IPS-18a (cell line): ENCODE data around the gene LY9.
"Not testable (repeated sequence)": the region's sequence is repeated elsewhere in the genome, so short reads cannot be mapped to it uniquely, and the experiment has no call there.

ENCODE experiments used
- H3K27ac ChIP-seq: one replicate; pipeline ENCODE4 v1.5.1; 2013; ENCODE audit warnings: low read length
- H3K27me3 ChIP-seq: one replicate; pipeline ENCODE4 v1.6.1; 2013; ENCODE audit warnings: mild to moderate bottlenecking, low read length; ENCODE audit not compliant: control insufficient read depth, insufficient read depth
- H3K36me3 ChIP-seq: one replicate; pipeline ENCODE4 v1.6.1; 2013; ENCODE audit warnings: low read depth, low read length; ENCODE audit not compliant: control insufficient read depth
- H3K4me1 ChIP-seq: one replicate; pipeline ENCODE4 v1.6.1; 2013; ENCODE audit warnings: low read depth, low read length; ENCODE audit not compliant: control insufficient read depth
- H3K4me3 ChIP-seq: one replicate; pipeline ENCODE4 v1.5.1; 2013; ENCODE audit warnings: low read length
- H3K9ac ChIP-seq: one replicate; pipeline ENCODE4 v1.6.1; 2013; ENCODE audit warnings: mild to moderate bottlenecking, low read length, moderate library complexity
- H3K9me3 ChIP-seq: one replicate; pipeline ENCODE4 v1.6.1; 2013; ENCODE audit warnings: low read depth, low read length; ENCODE audit not compliant: control insufficient read depth

LY9 gene

DNA sequence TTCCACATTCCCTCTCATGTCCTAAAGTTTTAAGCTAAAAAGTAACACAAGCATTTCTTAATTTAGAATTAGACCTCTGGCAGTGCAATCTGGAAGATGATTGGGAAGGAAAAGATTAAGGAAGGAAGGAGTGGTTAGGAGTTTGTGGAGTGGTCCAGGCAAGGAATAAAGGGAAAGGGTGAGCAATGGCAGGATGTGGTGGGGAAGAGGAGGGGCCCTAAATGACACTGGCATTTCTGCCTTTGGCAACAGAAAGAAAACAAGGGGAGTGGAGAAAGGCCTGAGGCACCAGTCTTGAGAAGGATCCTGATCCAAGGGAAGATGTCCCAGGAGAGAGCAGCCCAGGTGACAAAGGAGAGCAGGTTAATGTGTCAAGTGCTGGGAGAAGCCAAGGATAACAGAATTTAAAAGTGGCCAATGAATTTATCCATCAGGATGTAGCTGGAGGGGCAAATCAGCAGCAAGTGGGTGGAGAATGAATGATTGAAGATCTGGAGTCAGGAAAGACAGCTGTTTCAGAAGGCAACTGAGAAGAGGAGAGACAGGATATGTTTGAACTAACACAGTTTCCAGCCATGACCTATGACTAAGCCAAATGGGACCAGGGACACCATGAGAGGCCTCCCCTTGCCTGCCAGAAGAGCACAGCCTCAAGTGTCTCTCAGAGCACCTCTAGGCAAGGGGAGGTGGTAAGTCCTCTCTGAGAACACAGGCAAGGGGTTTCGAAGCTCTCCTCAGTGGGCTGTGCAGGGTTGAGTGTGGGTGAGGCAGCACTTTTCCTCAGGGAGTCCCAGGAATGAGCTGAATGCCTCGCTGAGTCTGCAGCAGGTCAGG is 20.9 kb upstream of the LY9 start:
- Histone ChIP-seq H3K4me3 (no peak overlapping the region), H3K36me3 (no peaks in the 10 kb centered on the region), H3K4me1 (no peaks in the 10 kb centered on the region), H3K9ac (no peak overlapping the region), H3K9me3 (no peaks in the 10 kb centered on the region), H3K27me3 (no peaks in the 10 kb centered on the region), H3K27ac (no peak overlapping the region)

DNA sequence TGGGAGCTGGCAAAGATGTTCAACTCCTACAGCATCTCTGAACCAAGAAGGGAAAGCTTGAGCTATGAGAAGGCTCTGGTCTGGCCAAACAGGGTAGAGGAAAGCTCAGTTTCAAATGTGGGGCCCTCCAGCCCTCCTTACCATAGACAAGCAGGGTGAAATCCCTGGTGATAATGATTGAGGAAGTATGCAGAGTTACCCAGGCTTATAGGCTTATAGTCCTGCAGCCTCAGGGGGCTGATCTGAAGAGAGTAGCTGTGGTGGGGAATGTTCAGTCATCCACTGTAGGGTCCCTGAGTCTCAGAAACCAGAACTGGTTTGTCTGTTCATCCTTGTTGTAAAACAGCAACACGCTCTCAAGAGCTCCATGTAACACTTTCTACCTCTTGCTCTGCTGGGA is 19.8 kb upstream of the LY9 start:
- H3K27me3 ChIP-seq = no peaks in the 10 kb centered on the region
- H3K27ac ChIP-seq = no peak overlapping the region
- no peak overlapping the region for H3K4me3 ChIP-seq
- H3K9ac ChIP-seq = no peak overlapping the region
- H3K9me3 ChIP-seq = no peaks in the 10 kb centered on the region
- H3K4me1 ChIP-seq = no peaks in the 10 kb centered on the region
- H3K36me3 ChIP-seq = no peaks in the 10 kb centered on the region

DNA sequence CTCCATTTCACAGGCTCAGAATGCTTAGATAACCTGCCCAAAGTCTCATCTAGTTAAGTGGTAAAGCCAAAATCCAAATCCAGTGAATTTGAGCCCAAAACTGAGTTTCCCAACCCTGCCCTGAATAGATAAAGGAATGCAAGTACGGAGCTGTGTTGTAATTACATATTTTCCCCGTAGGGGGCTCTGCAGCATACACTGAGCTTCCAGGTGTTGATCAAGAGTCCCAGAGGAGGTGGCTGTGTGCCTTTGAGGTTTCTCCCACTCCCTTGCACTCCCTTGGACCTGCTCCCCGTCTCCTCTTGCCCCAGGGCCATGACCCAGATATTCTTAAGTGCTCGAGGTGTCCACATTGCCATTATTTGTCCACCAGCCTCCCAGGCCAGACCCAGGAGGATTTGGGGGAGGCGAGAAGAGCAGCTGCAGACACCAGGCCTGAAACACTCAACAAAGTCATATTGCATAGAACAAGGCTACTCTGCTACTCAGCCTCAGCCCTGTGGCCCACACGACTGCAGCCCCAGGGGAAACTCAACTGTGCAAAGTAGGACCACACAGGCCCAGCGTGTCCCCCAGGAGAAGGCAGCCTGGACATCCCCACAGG is 18.4 kb upstream of the LY9 start:
- H3K9ac ChIP-seq = no peak overlapping the region
- H3K36me3 ChIP-seq = no peaks in the 10 kb centered on the region
- no peak overlapping the region for H3K27ac ChIP-seq
- H3K27me3 ChIP-seq = no peaks in the 10 kb centered on the region
- no peaks in the 10 kb centered on the region for H3K4me1 ChIP-seq
- H3K4me3 ChIP-seq = no peak overlapping the region
- no peaks in the 10 kb centered on the region for H3K9me3 ChIP-seq

DNA sequence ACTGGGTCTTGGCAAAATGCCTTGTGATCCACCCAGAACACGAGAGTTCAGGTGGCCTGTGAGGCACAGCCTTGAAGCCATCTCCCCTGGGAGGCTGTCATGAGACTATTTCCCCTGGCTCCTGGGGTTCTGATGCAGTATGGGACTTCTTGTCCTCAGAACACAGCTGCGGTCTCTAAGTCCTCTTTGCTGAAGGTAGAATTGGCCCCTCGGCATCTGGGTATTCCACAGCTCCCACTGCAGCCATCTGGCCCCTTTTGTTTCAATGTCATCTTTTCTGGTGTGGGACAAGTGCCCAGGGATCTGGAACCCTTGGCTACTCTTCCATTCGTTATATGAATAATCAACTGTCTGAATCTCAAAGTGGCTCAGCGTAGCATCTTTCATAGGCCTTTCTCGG is 17.0 kb upstream of the LY9 start:
- no peaks in the 10 kb centered on the region for H3K27me3 ChIP-seq
- no peaks in the 10 kb centered on the region for H3K4me1 ChIP-seq
- no peak overlapping the region for H3K9ac ChIP-seq
- no peak overlapping the region for H3K4me3 ChIP-seq
- H3K9me3 ChIP-seq = no peaks in the 10 kb centered on the region
- no peak overlapping the region for H3K27ac ChIP-seq
- no peaks in the 10 kb centered on the region for H3K36me3 ChIP-seq

DNA sequence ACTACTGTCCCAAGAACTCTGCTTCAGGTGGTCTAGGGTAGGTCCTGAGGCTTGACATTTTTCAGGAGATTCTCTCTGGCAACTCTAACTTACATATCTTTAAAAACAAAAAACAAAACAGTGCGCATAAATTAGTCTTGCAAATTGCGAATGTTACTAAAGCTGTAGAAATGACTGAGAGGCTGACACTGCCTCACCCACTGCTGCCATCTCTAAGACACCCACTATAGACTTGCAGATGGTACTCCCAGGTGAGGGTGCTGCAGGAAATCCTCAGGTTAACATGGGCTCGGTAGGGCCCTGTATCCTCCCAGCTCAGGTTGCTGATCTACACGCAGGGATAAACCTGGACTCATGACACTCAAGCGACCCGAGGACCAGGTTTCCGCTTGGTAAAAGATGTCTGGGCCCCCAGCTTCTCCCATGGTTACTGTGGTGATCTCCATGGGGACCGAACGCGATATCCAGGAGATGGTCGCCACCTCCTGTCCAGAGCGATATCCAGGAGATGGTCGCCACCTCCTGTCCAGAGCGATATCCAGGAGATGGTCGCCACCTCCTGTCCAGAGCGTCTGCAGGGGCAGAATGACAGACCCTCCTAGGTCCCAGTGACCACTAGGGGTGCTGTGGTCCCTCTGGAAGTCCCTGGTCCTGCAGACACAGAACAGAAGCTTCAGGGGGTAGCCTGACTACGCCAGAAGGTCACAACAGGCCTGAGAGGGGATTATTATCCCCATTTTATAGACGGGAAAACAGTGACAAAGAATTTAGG is 16.2 kb upstream of the LY9 start:
- H3K9me3 ChIP-seq = no peaks in the 10 kb centered on the region
- H3K36me3 ChIP-seq = no peaks in the 10 kb centered on the region
- H3K27me3 ChIP-seq = no peaks in the 10 kb centered on the region
- no peak overlapping the region for H3K4me3 ChIP-seq
- H3K27ac ChIP-seq = no peak overlapping the region
- no peaks in the 10 kb centered on the region for H3K4me1 ChIP-seq
- H3K9ac ChIP-seq = no peak overlapping the region

DNA sequence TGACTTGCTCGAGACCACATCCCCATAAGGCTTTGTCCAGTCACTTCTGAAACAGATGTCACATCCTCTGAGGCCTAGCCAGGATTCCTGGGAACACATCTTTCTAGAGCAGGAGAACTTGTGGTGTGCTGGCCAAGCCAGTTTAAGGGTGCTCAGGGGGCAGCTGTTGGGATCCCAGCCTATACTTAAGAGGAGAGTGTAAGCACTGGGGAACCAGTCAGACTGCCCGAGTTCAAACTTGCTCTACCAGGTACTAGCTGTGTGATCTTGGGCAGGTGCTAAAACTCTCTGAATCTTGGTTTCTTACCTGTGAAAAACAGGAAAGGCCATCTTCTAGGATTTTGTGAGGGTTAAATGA is 15.6 kb upstream of the LY9 start:
- Histone ChIP-seq H3K27me3 (no peaks in the 10 kb centered on the region), H3K27ac (no peak overlapping the region), H3K9ac (no peak overlapping the region), H3K36me3 (no peaks in the 10 kb centered on the region), H3K9me3 (no peaks in the 10 kb centered on the region), H3K4me3 (no peak overlapping the region), H3K4me1 (no peaks in the 10 kb centered on the region)

DNA sequence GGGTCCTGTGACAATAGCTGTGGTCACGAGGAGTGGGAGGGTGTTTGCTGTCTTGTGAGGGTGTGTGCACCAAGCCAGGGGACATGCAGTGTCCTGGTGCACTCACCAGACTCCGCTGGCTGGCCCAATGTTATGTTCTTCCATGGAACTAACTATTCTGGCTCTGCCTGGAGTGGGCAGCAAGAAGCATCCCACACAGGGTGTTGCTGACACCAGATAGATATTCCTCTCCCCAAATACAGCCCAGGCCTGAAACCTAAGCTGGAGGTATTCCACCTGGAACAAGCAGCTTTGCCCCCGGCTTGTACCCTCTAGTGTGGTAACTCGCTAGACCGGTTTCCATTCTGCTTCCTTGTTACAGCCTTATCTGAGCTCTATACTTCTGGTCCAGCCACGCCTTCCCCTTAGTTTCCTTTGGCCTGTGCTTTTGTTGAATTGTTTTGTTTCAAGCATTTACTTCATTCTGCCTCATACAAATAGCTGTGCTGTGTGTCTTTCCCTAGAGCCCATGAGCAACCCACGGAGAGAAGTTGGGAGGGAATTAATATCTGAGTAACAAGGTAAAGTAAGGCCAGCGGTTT is 14.7 kb upstream of the LY9 start:
- H3K9me3 ChIP-seq = no peaks in the 10 kb centered on the region
- no peak overlapping the region for H3K4me3 ChIP-seq
- no peak overlapping the region for H3K27ac ChIP-seq
- no peak overlapping the region for H3K9ac ChIP-seq
- no peaks in the 10 kb centered on the region for H3K36me3 ChIP-seq
- no peaks in the 10 kb centered on the region for H3K27me3 ChIP-seq
- no peaks in the 10 kb centered on the region for H3K4me1 ChIP-seq

DNA sequence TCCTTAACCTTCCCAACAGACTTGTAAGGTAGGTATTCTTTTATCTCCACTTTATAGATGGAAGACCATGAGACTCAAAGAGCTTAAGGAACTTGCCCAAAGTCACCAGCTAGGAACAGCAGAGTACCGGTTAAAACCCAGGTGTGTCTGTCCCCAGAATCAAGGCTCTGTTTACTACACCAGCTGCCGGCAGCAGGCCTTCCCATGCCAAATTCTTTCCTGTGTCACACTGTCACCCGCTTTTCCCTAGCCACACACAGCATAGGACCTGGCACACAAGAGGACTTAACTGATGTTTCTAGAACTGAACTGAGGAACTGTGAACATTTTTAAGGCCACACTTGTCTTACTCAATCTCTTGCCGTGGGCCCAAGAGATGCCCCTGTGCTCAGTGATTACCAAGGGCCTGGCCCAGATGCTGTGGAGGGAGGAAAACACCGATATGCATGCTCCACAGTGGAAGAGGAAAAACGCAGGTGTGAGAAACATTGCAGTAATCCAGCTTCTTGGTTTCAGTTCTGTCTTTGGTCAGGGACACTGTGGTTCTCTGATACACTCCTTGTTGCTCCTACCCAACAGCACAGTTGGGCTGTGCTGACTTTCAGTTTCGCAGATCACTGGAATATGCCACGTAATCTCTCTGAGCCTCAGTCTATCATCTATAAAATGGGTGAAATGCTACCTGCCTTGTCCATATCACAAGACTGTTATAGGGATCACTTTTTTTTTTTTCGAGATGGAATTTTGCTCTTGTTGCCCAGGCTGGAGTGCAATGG is 13.9 kb upstream of the LY9 start:
- Histone ChIP-seq H3K27ac (no peak overlapping the region), H3K4me3 (no peak overlapping the region)

DNA sequence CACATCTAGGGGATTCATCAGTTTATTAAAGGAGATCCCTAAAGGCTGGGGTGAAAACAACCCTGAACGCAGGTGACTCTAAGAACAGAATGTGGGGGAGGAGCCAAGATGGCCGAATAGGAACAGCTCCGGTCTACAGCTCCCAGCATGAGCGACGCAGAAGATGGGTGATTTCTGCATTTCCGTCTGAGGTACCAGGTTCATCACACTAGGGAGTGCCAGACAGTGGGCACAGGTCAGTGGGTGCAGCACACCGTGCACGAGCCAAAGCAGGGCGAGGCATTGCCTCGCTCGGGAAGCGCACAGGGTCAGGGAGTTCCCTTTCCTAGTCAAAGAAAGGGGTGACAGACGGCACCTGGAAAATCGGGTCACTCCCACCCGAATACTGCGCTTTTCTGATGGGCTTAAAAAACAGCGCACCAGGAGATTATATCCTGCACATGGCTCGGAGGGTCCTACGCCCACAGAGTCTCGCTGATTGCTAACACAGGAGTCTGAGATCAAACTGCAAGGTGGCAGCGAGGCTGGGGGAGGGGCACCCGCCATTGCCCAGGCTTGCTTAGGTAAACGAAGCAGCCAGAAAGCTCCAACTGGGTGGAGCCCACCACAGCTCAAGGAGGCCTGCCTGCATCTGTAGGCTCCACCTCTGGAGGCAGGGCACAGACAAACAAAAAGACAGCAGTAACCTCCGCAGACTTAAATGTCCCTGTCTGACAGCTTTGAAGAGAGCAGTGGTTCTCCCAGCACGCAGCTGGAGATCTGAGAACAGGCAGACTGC is 12.8 kb upstream of the LY9 start:
- not testable (repeated sequence) for H3K4me3 ChIP-seq

More for the DNA sequence above, 13.9 kb upstream of the LY9 start:
- Histone ChIP-seq H3K9me3 (no peaks in the 10 kb centered on the region), H3K9ac (no peak overlapping the region), H3K36me3 (no peaks in the 10 kb centered on the region), H3K27me3 (no peaks in the 10 kb centered on the region), H3K4me1 (no peaks in the 10 kb centered on the region)

DNA sequence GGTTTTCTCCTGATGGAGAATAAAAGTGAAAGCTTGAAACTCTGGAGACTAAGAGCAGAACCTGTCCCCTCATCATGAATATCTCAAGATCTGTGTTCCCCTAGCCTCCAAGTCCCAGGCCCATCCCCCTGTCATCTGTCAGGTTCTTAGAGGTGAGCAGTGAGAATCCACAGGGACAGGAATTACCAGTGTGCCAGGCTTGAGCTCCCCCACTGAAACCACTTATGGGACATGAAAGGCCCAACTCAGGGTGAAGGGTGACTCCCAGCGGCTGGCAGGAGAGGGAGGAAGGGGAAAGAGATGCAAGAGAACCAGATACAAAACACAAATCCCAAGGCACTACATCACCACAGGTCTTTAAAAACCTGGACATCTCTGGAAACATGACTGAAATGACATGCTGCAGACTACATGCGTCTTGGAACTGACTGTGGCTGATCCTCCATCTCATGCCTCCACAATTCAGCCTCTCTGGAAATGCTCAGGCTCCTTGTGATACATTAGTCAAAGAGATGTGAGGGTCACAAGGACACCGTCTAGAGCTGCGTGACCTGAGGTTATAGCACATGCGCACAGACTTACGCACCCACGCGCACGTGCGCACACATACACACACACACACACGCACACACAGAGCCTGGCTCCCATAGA is 6.8 kb upstream of the LY9 start:
- Histone ChIP-seq H3K36me3 (no peaks in the 10 kb centered on the region), H3K27ac (no peak overlapping the region), H3K27me3 (no peaks in the 10 kb centered on the region), H3K4me3 (no peak overlapping the region), H3K4me1 (no peaks in the 10 kb centered on the region), H3K9ac (no peak overlapping the region), H3K9me3 (no peaks in the 10 kb centered on the region)

More for the DNA sequence above, 12.8 kb upstream of the LY9 start:
- not testable (repeated sequence) for H3K4me1 ChIP-seq, H3K9me3 ChIP-seq, H3K36me3 ChIP-seq, H3K27me3 ChIP-seq, H3K9ac ChIP-seq, H3K27ac ChIP-seq
